CD4-positive, alpha-beta T cell (primary cell): Measurements from ENCODE around the gene MAP3K12. TPM values are rescaled to one million over a fixed set of nuclear protein-coding genes. Genes with fewer than 3 reads are reported as not detected.

Source experiments
- ATAC-seq: fragments of 200-7000 bp; cut with Tn5 transposase; one replicate; pipeline ENCODE4 v1.10.0; 2022; ENCODE audit warnings: mild to moderate bottlenecking; ENCODE audit not compliant: poor library complexity
- CTCF ChIA-PET: fragments of 350-600 bp; sonication (Branson Sonifier 250); formaldehyde crosslinking; loops from one replicate; lab custom pipeline; 2021; ENCODE audit warnings: antibody characterized with exemption, inconsistent platforms; lab: Charles Lee
- POLR2A ChIA-PET: fragments of 350-600 bp; sonication (Branson Sonifier 250); formaldehyde crosslinking; loops from one replicate; lab custom pipeline; 2021; ENCODE audit warnings: antibody characterized with exemption, inconsistent platforms; lab: Charles Lee
- DNase-seq, 14 experiments: peaks; one replicate each; pipeline ENCODE4 v3.0.0-alpha.2; 2013 to 2020; ENCODE audit warnings: mixed read lengths in 2 of 14
- H3K27ac ChIP-seq, 2 donors: one replicate each; pipeline versions ENCODE4 v1.5.1 to v1.7.0; 2013; ENCODE audit warnings: low read length in 2 of 2, low read depth in 1 of 2, mild to moderate bottlenecking in 1 of 2
- H3K27me3 ChIP-seq, 2 experiments: 1 replicate in 1 of 2; 2 replicates in 1 of 2; pipeline versions ENCODE4 v1.6.1 to v1.7.0; 2013; ENCODE audit warnings: low read length in 2 of 2, control low read depth in 1 of 2, mild to moderate bottlenecking in 1 of 2, moderate library complexity in 1 of 2; ENCODE audit not compliant: insufficient read depth in 2 of 2, control insufficient read depth in 1 of 2
- H3K36me3 ChIP-seq: one replicate; pipeline ENCODE4 v1.6.1; 2013; ENCODE audit warnings: low read length, control low read depth; ENCODE audit not compliant: insufficient read depth
- H3K4me1 ChIP-seq: one replicate; pipeline ENCODE4 v1.6.1; 2013; ENCODE audit warnings: low read length, control low read depth; ENCODE audit not compliant: insufficient read depth
- H3K4me3 ChIP-seq: one replicate; pipeline ENCODE4 v1.5.1; 2013; ENCODE audit warnings: mild to moderate bottlenecking, low read length, moderate library complexity
- H3K9me3 ChIP-seq, 2 experiments: 1 replicate in 1 of 2; 2 replicates in 1 of 2; pipeline versions ENCODE4 v1.6.1 to v1.7.0; 2013; ENCODE audit warnings: low read length in 2 of 2, mild to moderate bottlenecking in 2 of 2, control low read depth in 1 of 2, moderate library complexity in 1 of 2; ENCODE audit not compliant: control insufficient read depth in 1 of 2, insufficient read depth in 1 of 2
- H3K27ac Mint-ChIP-seq: one replicate; pipeline ENCODE4 v1.8.0; 2020; ENCODE audit warnings: mixed read lengths
- H3K27me3 Mint-ChIP-seq: one replicate; pipeline ENCODE4 v1.8.0; 2021; ENCODE audit warnings: mixed read lengths
- H3K36me3 Mint-ChIP-seq: one replicate; pipeline ENCODE4 v1.8.0; 2021; ENCODE audit warnings: low read depth, mixed read lengths
- H3K4me1 Mint-ChIP-seq: one replicate; pipeline ENCODE4 v1.8.0; 2021; ENCODE audit warnings: low read depth, mixed read lengths
- H3K4me3 Mint-ChIP-seq: one replicate; pipeline ENCODE4 v1.8.0; 2020; ENCODE audit warnings: mild to moderate bottlenecking, mixed read lengths
- H3K9me3 Mint-ChIP-seq: one replicate; pipeline ENCODE4 v1.8.0; 2020; ENCODE audit warnings: mixed read lengths
- CTCF ChIP-seq: fragments of 200-600 bp; IDR thresholded peaks from one replicate; pipeline ENCODE4 v1.8.0; 2022; ENCODE audit warnings: antibody characterized with exemption, mild to moderate bottlenecking
- intact Hi-C, 2 experiments: fragments of 100-400 bp; cut with DNase I in 1 of 2; cut with micrococcal nuclease in 1 of 2; formaldehyde crosslinking; loops; one replicate each; pipeline versions ENCODE4 v1.15.1 to v1.9.0; 2023 to 2025; cut with DNase I, micrococcal nuclease
- total RNA-seq, 174 experiments: library from RNA in 2 of 174; stranded (reverse) in 2 of 174; gene quantifications; one replicate each; pipeline ENCODE4 v1.2.3 and lab custom pipeline; 2021 to 2026

MAP3K12 gene
- total RNA-seq, 2 experiments from 2014 or later: 12.6 to 15.2 TPM

DNA sequence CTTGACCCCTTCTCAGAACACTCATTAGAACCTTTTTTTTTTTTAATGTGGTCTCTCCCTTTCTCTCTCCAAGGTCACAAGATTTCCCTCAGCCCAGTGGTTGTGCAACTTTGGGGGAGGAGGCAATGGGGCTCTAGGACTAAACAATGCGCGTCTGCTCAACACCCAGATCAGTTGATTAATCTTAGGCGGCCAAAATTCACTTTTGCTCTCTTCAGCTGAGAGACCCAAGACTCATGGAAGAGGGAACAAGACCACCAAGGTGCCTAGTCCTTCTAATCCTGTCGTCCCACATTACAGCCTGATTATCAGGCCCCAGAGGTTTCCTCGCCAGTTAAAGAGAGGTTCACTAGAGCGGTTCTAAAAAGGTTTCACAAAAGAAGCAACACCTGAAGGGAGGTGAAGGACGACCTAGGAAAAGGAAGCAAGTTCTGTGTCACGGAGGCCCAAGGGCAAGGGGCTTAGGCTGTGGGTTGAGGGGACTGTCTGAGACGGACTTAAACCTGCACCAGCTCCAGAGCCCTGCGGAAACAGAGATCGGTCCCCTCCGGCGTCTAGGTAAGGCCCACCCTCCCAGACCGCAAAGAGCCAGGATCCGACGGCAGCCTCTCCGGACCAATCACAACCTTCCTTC is 1.0 kb upstream of the MAP3K12 start:
- H3K4me1 ChIP-seq: peaks cover 43% of the 10 kb centered on the region
- DNase-seq (peak in 3 of 14 experiments; percentile 49 to 70 (median 67)), ATAC-seq (no peak)
- intact Hi-C loops: loop anchor here (1.0 to 5.0 kb wide), 5 partner anchors 47 to 227 kb away; partner anchors contain the start of genes ATP5MC2 (in 1 of the 2), CALCOCO1 (in 1 of the 2), PCBP2 (in 1 of the 2) and PRR13 (in 1 of the 2)
- Mint-ChIP-seq H3K4me1 (peaks cover 48% of the 10 kb centered on the region), H3K36me3 (peaks cover 10% of the 10 kb centered on the region), H3K9me3 (no peaks in the 10 kb centered on the region), H3K27me3 (no peaks in the 10 kb centered on the region), H3K27ac (peak overlapping the region; percentile 98), H3K4me3 (peak overlapping the region; percentile 96)
- ChIA-PET POLR2A (interaction anchor here (0.9 to 3.4 kb wide), 48 partner anchors 9 to 780 kb away, joined by 3 to 65 read pairs (median 6); partner anchors contain the start of genes AAAS, ATF7, ATP5MC2 and CALCOCO1), CTCF (interaction anchor here (0.8 to 2.9 kb wide), 6 partner anchors 9 to 180 kb away, joined by 3 to 14 read pairs (median 6); partner anchors contain the start of genes AAAS and PCBP2)
- TF ChIP-seq CTCF: no peak
- no peaks in the 10 kb centered on the region for H3K9me3 ChIP-seq
- H3K4me3 ChIP-seq: peak overlapping the region; percentile 66
- peak overlapping the region; percentile 87 to 97 for H3K27ac ChIP-seq
- peaks cover 11% of the 10 kb centered on the region for H3K36me3 ChIP-seq
- H3K27me3 ChIP-seq: no peaks in the 10 kb centered on the region

DNA sequence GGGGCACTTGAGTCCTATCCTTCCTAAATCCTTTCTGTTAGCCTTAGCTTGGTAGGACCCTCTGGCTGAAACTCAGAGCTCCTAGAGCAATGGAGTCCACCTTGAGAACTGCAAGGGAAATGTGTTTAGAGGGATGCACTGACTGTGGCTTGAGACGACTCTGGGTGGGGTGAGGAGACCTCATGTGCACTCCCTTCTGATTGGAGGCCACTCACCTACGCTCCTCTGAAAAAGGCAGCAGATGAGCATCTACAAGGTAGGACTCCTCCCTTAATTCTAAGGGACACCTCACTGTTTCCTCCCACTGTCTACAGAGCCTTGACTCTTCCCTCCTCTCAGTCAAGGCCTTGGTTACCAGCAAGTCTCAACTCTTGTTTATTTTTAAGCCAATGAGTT is 1.0 kb downstream of the MAP3K12 start:
- peaks cover 62% of the 10 kb centered on the region for H3K4me1 Mint-ChIP-seq
- H3K4me3 Mint-ChIP-seq: peak overlapping the region; percentile 96
- TF ChIP-seq CTCF: no peak
- POLR2A ChIA-PET: interaction anchor here (3.4 kb wide), 1 partner anchor 11 kb away, joined by 20 read pairs; no protein-coding TSS in a partner anchor
- peaks cover 14% of the 10 kb centered on the region for H3K36me3 Mint-ChIP-seq
- DNase-seq (peak in 1 of 14 experiments; percentile 33), ATAC-seq (no peak)
- Histone ChIP-seq H3K36me3 (no peaks in the 10 kb centered on the region), H3K27ac (no peak overlapping the region), H3K4me1 (peaks cover 58% of the 10 kb centered on the region), H3K4me3 (no peak overlapping the region), H3K27me3 (no peaks in the 10 kb centered on the region), H3K9me3 (no peaks in the 10 kb centered on the region)
- intact Hi-C loops: no loop called here
- H3K27ac Mint-ChIP-seq: peak overlapping the region; percentile 98
- CTCF ChIA-PET: interaction anchor here (1.4 kb wide), 1 partner anchor 10 kb away, joined by 3 read pairs; no protein-coding TSS in a partner anchor
- H3K27me3 Mint-ChIP-seq: no peaks in the 10 kb centered on the region
- H3K9me3 Mint-ChIP-seq: no peaks in the 10 kb centered on the region

DNA sequence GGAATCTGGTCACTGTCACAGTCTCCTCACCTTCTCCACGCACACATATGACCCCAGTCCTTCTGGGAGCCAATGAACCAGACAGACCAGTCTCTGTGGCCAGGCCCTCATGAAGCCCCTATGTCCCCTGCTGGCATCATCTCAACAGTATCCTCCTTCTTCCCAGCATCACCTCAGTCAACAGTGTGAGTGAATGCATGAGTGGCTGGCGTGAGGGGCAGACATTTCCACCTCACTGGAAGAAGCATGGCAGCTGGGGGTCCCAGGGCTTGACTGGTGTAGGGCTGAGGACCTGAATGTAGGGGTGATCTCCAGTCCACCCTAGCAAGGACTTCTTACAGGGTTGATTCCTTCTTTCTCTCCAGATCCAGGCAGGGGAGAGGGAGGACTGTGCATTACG is 1.8 kb downstream of the MAP3K12 start:
- H3K27ac ChIP-seq: no peak overlapping the region
- peaks cover 58% of the 10 kb centered on the region for H3K4me1 ChIP-seq
- no peaks in the 10 kb centered on the region for H3K9me3 ChIP-seq
- Mint-ChIP-seq H3K4me3 (peak overlapping the region; percentile 96), H3K27ac (peak overlapping the region; percentile 98), H3K4me1 (peaks cover 69% of the 10 kb centered on the region), H3K9me3 (no peaks in the 10 kb centered on the region), H3K36me3 (peaks cover 16% of the 10 kb centered on the region), H3K27me3 (no peaks in the 10 kb centered on the region)
- H3K4me3 ChIP-seq: no peak overlapping the region
- CTCF ChIA-PET: interaction anchor here (1.4 kb wide), 1 partner anchor 11 kb away, joined by 3 read pairs; no protein-coding TSS in a partner anchor
- DNase-seq: no peak
- intact Hi-C loops: no loop called here
- ATAC-seq: no peak
- H3K27me3 ChIP-seq: no peaks in the 10 kb centered on the region
- POLR2A ChIA-PET: no interaction called here
- no peak for TF ChIP-seq CTCF
- no peaks in the 10 kb centered on the region for H3K36me3 ChIP-seq
